Muscle of leg (tissue), 11 donors: ENCODE results near the gene GPD1L. TPM values are rescaled to one million over a fixed set of nuclear protein-coding genes. Genes with fewer than 3 reads are reported as not detected.
A peak's percentile ranks its signal among the peaks of the same experiment; 100 is the strongest.

Experiments
- DNase-seq: peaks from one replicate; pipeline ENCODE4 v3.0.0; 2013
- H3K27ac ChIP-seq: one replicate; pipeline ENCODE4 v1.5.1; 2013; ENCODE audit warnings: mild to moderate bottlenecking, low read length, control low read depth
- H3K27me3 ChIP-seq: one replicate; pipeline ENCODE4 v1.6.1; 2013; ENCODE audit warnings: low read length; ENCODE audit not compliant: control insufficient read depth, insufficient read depth
- H3K36me3 ChIP-seq: one replicate; pipeline ENCODE4 v1.6.1; 2013; ENCODE audit warnings: low read length; ENCODE audit not compliant: control insufficient read depth, insufficient read depth
- H3K4me1 ChIP-seq: one replicate; pipeline ENCODE4 v1.6.1; 2013; ENCODE audit warnings: low read length; ENCODE audit not compliant: control insufficient read depth, insufficient read depth
- H3K4me3 ChIP-seq: one replicate; pipeline ENCODE4 v1.5.1; 2013; ENCODE audit warnings: low read length, control low read depth
- H3K9me3 ChIP-seq: replicated peaks from 2 replicates; pipeline ENCODE4 v1.6.1; 2013; ENCODE audit warnings: low read depth, low read length; ENCODE audit not compliant: control insufficient read depth
- WGBS: methylation state at CpG from one replicate; pipeline ENCODE4 v1.1.5; 2013; ENCODE audit warnings: missing lambda C conversion rate; ENCODE audit not compliant: insufficient coverage; 5-methylcytosine and 5-hydroxymethylcytosine counted together
- polyA plus RNA-seq, 8 donors: library from polyadenylated mRNA; unstranded; fragments of 120-200 nt; gene quantifications; one replicate each; pipeline versions ENCODE4 v1.2.1 to v1.2.3, GENCODE V29; 2013; ENCODE audit warnings: inconsistent platforms in 1 of 8, low replicate concordance in 1 of 8; ENCODE audit not compliant: insufficient read length in 8 of 8, insufficient read depth in 1 of 8
- total RNA-seq: library from RNA; stranded (reverse); fragments of 120-200 nt; gene quantifications from one replicate; pipeline ENCODE4 v1.2.4, GENCODE V29; 2013

GPD1L gene
- total and polyA plus RNA-seq, 9 donors = 28.1 to 43.9 (median 34.8) TPM

DNA sequence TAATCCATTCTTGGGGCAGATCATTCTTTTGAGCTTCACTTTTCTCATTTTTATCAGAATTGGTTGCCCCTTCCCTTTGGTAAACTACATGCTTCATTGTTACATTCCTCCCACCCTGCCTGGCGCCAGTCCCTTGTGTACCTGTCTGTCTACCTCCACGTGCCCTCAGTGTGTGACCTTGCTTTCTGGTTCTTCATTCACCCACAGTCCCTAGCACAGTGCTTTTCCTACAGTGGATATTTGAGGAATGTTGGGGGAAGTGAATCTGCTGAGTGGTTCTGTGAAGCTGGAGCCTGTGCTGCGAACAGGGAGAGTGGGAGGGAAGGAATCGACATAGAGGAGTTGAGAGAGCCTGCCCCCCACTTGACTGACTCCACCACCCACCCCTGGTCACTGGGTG is 23.4 kb downstream of the GPD1L start:
- Histone ChIP-seq H3K9me3 (no peaks in the 10 kb centered on the region), H3K4me3 (no peak overlapping the region), H3K27me3 (no peaks in the 10 kb centered on the region), H3K36me3 (peaks cover 3% of the 10 kb centered on the region), H3K27ac (no peak overlapping the region), H3K4me1 (peaks cover 3% of the 10 kb centered on the region)
- no peak for DNase-seq
- WGBS = no CpG with 5 or more reads among the region's 4 CpGs

DNA sequence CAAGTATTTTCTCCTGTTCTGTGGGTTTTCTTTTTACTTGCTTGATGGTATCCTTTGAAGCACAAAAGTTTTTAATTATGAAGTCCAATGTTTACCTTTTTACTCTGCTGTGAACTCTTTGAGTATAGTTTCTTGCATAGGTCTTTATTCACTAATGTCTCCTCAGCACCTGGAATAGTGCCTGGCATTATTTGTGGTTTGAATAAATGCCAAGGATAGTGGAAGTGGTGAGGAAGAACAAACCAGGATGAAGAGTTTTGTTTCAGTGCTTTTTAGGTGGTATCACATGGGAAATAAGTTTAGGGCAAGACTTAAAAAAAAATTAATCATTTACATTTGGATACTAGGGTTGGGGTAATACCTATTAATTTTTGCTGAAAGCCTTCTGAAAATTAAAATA is 25.7 kb downstream of the GPD1L start:
- Histone ChIP-seq H3K4me1 (peaks cover 2% of the 10 kb centered on the region), H3K36me3 (peaks cover 6% of the 10 kb centered on the region), H3K27me3 (no peaks in the 10 kb centered on the region), H3K27ac (no peak overlapping the region), H3K9me3 (no peaks in the 10 kb centered on the region), H3K4me3 (no peak overlapping the region)
- DNase-seq = no peak

DNA sequence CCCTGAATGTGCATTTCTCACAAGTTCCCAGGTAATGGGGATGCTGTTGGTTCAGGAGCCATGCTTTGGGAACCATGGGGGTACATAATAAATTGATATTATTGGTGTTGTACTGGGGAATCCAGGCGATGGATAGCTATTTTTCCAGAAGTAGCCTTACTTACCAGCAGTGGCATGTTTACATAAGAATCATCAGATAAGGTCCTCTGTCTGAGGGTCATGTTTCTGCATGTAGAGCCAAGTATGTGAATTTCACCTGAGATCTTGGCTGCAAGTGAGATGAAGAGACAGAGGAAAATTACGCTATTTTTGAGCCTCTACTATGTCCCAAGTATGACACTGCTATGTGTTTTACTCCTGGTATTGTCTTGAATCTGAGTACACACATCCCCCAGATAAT is 26.3 kb downstream of the GPD1L start:
- DNase-seq = no peak
- 100% methylated on average over 1 of the region's 2 CpGs for WGBS
- H3K27me3 ChIP-seq = no peaks in the 10 kb centered on the region
- no peak overlapping the region for H3K4me3 ChIP-seq
- no peak overlapping the region for H3K27ac ChIP-seq
- H3K9me3 ChIP-seq = no peaks in the 10 kb centered on the region
- peaks cover 6% of the 10 kb centered on the region for H3K36me3 ChIP-seq
- H3K4me1 ChIP-seq = no peaks in the 10 kb centered on the region

DNA sequence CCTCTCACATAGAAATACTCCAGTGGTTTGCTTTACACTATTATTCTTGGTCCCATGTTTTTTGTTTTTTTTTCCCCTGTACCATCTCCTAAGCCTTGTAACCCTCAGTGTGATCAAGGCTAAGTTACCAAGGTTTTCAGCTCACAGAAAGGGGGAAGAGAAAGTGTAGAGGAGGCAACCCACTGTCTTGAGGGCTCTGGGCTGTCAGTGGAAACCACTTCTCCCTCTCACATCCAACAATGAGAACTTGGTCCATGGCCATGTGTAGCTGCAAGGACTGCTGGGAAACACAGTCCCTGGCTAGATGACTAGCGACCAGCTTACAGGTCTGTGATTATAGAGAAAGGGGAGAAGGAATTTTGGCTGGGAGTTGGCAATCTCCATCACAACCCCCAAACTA is 30.3 kb downstream of the GPD1L start:
- no CpG with 5 or more reads among the region's 1 CpG for WGBS
- Histone ChIP-seq H3K4me3 (no peak overlapping the region), H3K27ac (no peak overlapping the region), H3K27me3 (no peaks in the 10 kb centered on the region), H3K9me3 (no peaks in the 10 kb centered on the region), H3K36me3 (peaks cover 7% of the 10 kb centered on the region), H3K4me1 (no peaks in the 10 kb centered on the region)
- peak; percentile 21 for DNase-seq

DNA sequence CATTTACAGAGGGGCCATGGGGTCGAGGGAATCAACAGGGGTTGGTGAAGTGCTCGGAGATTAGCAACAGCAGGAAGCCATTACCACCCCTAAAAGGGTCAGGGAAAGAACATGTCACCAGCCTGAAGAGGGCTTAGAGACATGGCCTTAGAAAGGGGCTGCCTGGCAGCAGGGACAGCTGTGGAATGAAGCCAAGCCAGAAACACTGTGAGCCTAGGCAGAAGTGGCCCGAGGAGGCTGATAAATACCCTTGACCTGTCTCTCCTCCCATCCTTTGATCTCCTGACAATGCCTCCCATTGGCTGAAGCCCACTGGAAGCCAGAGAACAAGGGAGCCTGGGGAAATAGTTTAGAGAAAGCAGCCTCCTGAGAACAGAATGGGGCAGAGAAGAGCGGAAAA is 31.4 kb downstream of the GPD1L start:
- Histone ChIP-seq H3K27ac (no peak overlapping the region), H3K4me3 (no peak overlapping the region), H3K36me3 (peaks cover 7% of the 10 kb centered on the region), H3K9me3 (no peaks in the 10 kb centered on the region), H3K4me1 (no peaks in the 10 kb centered on the region), H3K27me3 (no peaks in the 10 kb centered on the region)
- WGBS = 44% methylated on average over 3 of the region's 4 CpGs
- DNase-seq = no peak

DNA sequence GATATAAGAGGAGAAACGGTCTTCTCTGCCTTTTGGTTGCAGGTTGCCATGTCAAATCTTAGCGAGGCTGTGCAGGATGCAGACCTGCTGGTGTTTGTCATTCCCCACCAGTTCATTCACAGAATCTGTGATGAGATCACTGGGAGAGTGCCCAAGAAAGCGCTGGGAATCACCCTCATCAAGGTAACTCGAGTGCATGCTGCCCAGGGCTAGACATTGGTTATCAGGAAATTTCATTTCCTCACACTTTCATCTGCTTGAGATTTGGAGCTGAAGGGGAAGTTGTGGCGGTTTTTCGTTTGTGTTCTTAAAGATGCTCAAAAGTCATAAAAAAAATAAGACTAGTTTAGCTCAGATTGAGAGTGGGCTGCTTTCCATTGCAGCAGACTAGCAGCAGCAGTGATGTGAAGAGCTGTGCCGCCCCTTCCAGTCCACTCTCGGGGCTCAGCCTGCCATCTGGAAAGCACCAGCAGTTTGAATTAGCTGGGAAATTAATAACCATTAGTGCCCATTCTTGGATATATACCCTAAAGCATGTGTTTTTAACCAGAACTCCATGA is 32.2 kb downstream of the GPD1L start:
- DNase-seq = peak; percentile 10
- H3K27me3 ChIP-seq = no peaks in the 10 kb centered on the region
- no peaks in the 10 kb centered on the region for H3K4me1 ChIP-seq
- H3K4me3 ChIP-seq = no peak overlapping the region
- H3K27ac ChIP-seq = no peak overlapping the region
- H3K36me3 ChIP-seq = peaks cover 7% of the 10 kb centered on the region
- WGBS = 60% methylated on average over 1 of the region's 8 CpGs
- no peaks in the 10 kb centered on the region for H3K9me3 ChIP-seq

DNA sequence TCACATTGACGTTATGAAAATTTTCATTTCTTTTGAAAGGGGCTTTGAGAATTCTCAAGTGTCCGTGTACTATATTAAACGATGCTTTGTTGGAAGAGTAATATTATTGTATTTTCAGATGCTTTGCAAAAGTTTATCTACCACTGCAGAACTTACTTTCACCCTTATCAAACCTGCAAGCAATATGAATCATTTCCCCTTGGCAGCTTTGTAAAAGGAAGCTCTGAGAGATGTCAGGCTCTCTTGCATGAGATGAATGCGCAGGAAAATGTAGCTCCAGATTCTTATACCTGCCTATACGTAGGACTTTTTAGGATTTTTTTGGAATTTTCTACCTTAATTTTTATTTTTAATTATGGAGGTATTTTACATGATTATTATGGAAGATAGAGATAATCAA is 34.5 kb downstream of the GPD1L start:
- Histone ChIP-seq H3K36me3 (peaks cover 7% of the 10 kb centered on the region), H3K27ac (no peak overlapping the region), H3K4me3 (no peak overlapping the region), H3K9me3 (no peaks in the 10 kb centered on the region), H3K4me1 (no peaks in the 10 kb centered on the region), H3K27me3 (no peaks in the 10 kb centered on the region)
- no peak for DNase-seq
- WGBS = no CpG with 5 or more reads among the region's 5 CpGs

DNA sequence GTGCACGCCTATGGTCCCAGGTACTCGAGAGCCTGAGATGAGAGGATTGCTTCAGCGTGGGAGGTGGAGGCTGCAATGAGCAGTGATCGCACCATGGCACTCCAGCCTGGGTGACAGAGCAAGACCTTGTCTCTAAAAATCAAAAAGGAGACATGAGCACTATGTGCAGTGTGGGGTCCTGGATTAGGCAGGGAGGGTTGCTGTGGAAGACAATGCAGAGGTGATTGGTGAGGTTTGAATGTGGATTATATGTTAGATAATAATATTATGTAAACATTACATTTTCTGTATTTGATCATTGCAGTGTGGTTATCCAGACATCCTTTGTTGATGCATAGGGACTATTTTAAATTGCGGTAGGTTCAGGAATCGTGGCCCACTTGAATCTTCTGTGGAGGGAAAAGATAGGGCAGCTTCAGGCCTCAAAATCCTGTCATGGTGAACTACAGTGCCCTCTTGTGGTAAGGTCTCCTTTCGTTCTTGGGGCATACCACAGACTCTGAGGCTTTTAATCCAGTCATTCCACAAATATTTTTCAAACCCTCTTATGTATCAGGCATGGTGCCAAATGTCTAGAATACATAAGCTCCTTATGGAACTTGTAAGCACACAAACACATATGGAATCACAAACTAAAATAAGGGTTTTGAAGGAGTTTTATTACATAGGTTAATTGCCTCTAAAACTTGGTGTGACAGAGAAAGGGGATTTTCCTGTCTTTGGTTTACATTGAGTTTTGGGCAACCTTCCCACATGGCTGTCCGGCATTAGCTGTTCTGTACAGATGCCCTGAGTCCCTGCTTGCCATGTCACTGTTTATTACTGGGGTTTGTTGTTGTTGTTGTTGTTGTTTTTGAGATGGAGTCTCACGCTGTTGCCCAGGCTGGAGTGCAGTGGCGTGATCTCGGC is 37.7 kb downstream of the GPD1L start:
- Histone ChIP-seq H3K9me3 (no peaks in the 10 kb centered on the region), H3K4me3 (no peak overlapping the region), H3K36me3 (peaks cover 14% of the 10 kb centered on the region), H3K27ac (no peak overlapping the region), H3K4me1 (peaks cover 2% of the 10 kb centered on the region), H3K27me3 (no peaks in the 10 kb centered on the region)
- WGBS = 64% methylated on average over 6 of the region's 11 CpGs
- DNase-seq = peak; percentile 85

DNA sequence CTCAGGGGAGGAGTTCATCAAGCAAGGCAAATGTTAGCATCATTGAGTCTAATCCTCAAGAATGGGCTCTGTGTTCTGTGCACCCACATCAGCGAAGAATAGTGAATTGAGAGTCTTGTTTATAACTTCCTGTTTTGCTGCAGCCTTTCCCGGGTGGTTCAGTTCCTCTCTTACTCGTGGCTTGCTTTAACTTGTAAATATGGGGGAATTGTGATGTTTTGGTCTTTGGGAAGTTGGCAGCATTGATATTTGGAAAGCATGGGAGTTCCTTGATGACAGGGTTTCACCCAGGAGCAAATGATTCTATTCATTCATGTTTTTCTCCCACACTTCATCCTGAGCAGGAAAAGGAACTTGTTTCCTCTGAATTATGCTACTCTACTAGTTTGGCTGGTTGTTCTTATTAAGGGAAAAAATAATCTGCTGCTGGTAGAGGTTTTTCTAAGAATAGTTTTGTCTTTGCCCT is 40.4 kb downstream of the GPD1L start:
- Histone ChIP-seq H3K36me3 (peaks cover 18% of the 10 kb centered on the region), H3K27ac (no peak overlapping the region), H3K4me3 (no peak overlapping the region), H3K4me1 (peaks cover 2% of the 10 kb centered on the region), H3K9me3 (no peaks in the 10 kb centered on the region), H3K27me3 (no peaks in the 10 kb centered on the region)
- WGBS = no CpG with 5 or more reads among the region's 3 CpGs
- peak; percentile 42 for DNase-seq

DNA sequence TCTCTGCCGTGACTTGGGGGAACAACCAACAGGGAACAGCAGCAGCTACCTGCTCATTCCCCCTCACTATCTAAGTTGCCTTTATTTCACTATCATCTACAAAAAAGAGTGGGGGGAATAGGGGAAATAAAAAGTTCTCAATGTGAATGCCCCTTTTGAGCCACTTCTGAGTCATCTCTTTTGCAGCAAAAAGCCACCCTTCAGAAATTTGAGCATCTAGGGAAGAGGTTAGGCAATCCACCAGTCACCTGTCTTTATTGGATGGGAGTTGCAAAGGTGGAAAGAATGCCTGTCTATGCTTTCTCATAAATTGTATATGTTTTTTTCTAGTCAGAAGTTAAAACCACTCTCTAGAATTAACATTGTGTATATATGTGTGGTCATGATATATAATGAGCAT is 41.1 kb downstream of the GPD1L start:
- H3K27me3 ChIP-seq = no peaks in the 10 kb centered on the region
- no peaks in the 10 kb centered on the region for H3K9me3 ChIP-seq
- H3K4me3 ChIP-seq = no peak overlapping the region
- H3K27ac ChIP-seq = no peak overlapping the region
- WGBS = no CpG with 5 or more reads among the region's 1 CpG
- peaks cover 2% of the 10 kb centered on the region for H3K4me1 ChIP-seq
- no peak for DNase-seq
- peaks cover 22% of the 10 kb centered on the region for H3K36me3 ChIP-seq
